Erythroblast (primary cell): Measurements from ENCODE around the gene SEMA3F.

ENCODE experiments used
- GATA1 ChIP-seq: IDR thresholded peaks from 2 replicates; pipeline ENCODE4 v1.6.1; 2011; ENCODE audit warnings: low read depth, mild to moderate bottlenecking, control low read depth, low read length, moderate library complexity
- POLR2A ChIP-seq: IDR thresholded peaks from 2 replicates; pipeline ENCODE4 v1.6.1; 2011; ENCODE audit warnings: mild to moderate bottlenecking, low read length

DNA sequence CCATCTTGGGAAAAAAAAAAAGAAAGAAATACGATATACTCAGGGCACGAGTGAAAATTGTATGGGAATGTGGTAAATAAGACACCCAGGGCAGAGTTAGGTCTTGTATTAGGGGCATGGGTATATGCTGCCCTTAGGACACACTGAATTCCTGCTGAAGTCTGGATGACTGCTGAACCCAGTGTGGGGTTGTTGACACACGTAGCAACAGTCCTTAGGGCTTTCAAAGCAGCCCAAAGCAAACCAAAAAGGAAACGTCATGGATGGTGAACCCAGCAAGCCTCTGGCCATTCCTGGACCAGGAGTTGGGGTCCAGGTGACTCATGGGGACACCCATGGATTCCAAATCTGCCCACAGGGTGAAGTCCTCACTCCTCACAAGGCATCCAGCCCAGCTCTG, 27.1 kb upstream of the SEMA3F start:
- TF ChIP-seq POLR2A (no peak), GATA1 (no peak)
